Prostate gland (tissue), 2 donors: ENCODE measurements around the gene BCR. TPM values are rescaled to one million over a fixed set of nuclear protein-coding genes. Genes with fewer than 3 reads are reported as not detected.

Source experiments
- DNase-seq: peaks from one replicate; pipeline ENCODE4 v3.0.0-alpha.2; 2019; ENCODE audit warnings: low spot score
- H3K27ac ChIP-seq, 2 donors: fragments of 200-600 bp; sonication (generic); 2 replicates each; pipeline ENCODE4 v1.5.1; 2017 to 2019
- H3K27me3 ChIP-seq: fragments of 200-600 bp; sonication (generic); replicated peaks from 2 replicates; pipeline ENCODE4 v1.5.1; 2019; ENCODE audit not compliant: insufficient read depth
- H3K36me3 ChIP-seq, 2 donors: fragments of 200-600 bp; sonication (generic); 1 replicate in 1 of 2; 2 replicates in 1 of 2; pipeline versions ENCODE4 v1.5.1 to v1.8.1; 2017 to 2019
- H3K4me1 ChIP-seq: fragments of 200-600 bp; sonication (generic); replicated peaks from 2 replicates; pipeline ENCODE4 v1.5.1; 2019
- H3K4me3 ChIP-seq, 2 donors: fragments of 200-600 bp; sonication (generic); 2 replicates each; pipeline ENCODE4 v1.5.1; 2017 to 2019
- H3K9me3 ChIP-seq: fragments of 200-600 bp; sonication (generic); 2 replicates; pipeline ENCODE4 v1.5.1; 2017
- CTCF ChIP-seq, 4 experiments: fragments of 200-600 bp in 2 of 4; fragments of 450-650 bp in 2 of 4; sonication (generic) in 2 of 4; IDR thresholded peaks; 1 replicate in 3 of 4; 2 replicates in 1 of 4; pipeline ENCODE4 v1.5.1; 2016 to 2019; ENCODE audit warnings: antibody characterized with exemption in 4 of 4, mild to moderate bottlenecking in 2 of 4, moderate library complexity in 2 of 4
- POLR2A ChIP-seq: fragments of 450-650 bp; IDR thresholded peaks from one replicate; pipeline ENCODE4 v1.6.1; 2016; ENCODE audit warnings: antibody characterized with exemption, mild to moderate bottlenecking
- POLR2AphosphoS5 ChIP-seq: sonication (generic); formaldehyde crosslinking; IDR thresholded peaks from one replicate; pipeline ENCODE4 v1.6.1; 2017; ENCODE audit warnings: antibody characterized with exemption
- WGBS: methylation state at CpG from one replicate; pipeline ENCODE4 v1.1.5; 2018; 5-methylcytosine and 5-hydroxymethylcytosine counted together
- intact Hi-C: fragments of 100-400 bp; cut with DNase I; formaldehyde crosslinking; loops from one replicate; pipeline ENCODE4 v1.14.2; 2022
- total RNA-seq, 2 donors: library from RNA; depleted of rRNA; stranded (reverse); fragments of >200 nt; gene quantifications; one replicate each; pipeline ENCODE4 v1.1.0, GENCODE V29; 2016

BCR gene
- total RNA-seq, 2 donors from 2014 or later: 32.7 to 88.8 TPM

DNA sequence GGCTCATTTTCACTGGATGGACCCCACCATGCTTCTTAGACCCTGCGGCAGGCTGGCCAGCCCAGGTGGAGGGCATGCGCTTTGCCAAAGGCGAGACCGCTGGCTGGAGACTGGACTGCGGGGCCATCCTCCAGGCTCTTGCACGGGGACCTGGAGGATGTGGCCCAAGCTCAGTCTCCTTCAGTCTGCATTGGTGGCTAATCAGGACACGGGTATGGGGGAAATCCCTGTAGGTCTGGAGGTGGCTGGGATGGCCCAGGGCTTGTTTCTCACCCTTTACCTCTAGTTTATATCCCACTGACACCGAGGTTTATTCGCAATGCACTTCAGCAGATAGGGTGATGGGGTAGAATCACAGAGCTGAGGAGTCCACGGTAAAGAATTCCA is 45.0 kb downstream of the BCR start:
- 68% methylated on average over 10 of the region's 10 CpGs for WGBS
- TF ChIP-seq CTCF (IDR thresholded peaks at IDR 0.05) (no peak), POLR2A (no peak), POLR2AphosphoS5 (no peak)
- Histone ChIP-seq H3K9me3 (no peaks in the 10 kb centered on the region), H3K36me3 (no peaks in the 10 kb centered on the region), H3K4me1 (peaks cover 7% of the 10 kb centered on the region), H3K4me3 (no peak overlapping the region), H3K27ac (peak overlapping the region; percentile 54 to 61), H3K27me3 (no peaks in the 10 kb centered on the region)
- DNase-seq: no peak
- intact Hi-C loops: no loop called here

DNA sequence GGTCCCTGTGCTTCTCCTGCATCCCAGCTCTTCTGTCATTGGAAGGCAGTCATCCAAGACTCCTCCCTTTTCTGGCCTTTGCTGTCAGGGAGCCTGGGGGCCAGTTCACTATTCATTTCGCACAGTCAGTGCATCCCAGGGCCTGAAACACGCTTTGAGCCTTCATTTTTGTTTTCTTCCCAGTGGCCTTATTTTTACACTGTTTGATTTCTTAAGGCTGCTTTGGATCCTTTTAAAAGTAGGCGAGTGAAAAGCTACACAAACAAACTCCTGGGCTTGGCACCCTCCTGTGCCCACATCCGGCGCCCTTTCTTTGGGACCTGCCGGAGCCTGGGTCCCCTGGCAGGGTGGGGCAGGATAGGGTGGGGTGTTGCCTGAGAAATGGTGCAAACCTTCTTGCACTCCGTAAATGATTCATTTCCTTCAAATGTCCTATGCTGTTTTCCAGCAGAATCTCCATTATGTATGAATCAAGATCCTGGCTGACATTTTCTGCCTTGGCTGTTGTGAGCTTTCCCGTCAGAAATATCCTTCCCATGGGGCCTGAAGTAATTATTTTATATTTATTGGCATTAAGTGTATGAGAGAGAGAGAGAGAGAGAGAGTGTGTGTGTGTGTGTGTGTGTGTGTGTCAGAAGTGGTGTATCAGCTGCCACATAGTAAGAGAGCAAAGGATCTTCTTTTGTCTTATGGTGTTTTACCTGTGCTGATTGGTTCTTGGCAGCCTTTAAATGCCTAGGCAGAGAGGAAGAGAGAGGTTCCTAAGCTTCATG is 45.6 kb downstream of the BCR start:
- peak; percentile 78 for DNase-seq
- 19% methylated on average over 8 of the region's 8 CpGs for WGBS

DNA sequence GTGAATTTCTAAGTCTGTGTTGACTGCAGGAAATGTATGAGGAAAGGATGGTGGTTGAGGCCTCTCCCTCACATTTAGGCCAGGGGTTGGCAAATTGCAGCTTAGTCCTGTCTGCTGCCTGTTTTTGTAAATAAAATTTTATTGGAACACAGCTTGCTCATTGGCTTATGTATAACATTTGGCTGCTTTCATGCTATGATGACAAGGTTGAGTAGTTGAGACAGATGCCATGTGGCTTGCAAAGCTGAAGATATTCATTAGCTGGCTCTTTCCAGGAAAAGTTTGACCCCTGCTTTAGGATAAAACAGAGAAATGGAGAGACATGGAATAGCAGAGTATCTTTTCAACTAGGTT is 46.2 kb downstream of the BCR start:
- Histone ChIP-seq H3K27me3 (no peaks in the 10 kb centered on the region), H3K36me3 (no peaks in the 10 kb centered on the region), H3K4me1 (peaks cover 7% of the 10 kb centered on the region), H3K4me3 (no peak overlapping the region), H3K9me3 (no peaks in the 10 kb centered on the region), H3K27ac (peak overlapping the region; percentile 54 to 61)
- intact Hi-C loops: no loop called here
- TF ChIP-seq CTCF (IDR thresholded peaks at IDR 0.05): no peak
- no peak for TF ChIP-seq POLR2AphosphoS5
- no peak for TF ChIP-seq POLR2A
- no peak for DNase-seq

More for the DNA sequence above, 45.6 kb downstream of the BCR start:
- Histone ChIP-seq H3K27me3 (no peaks in the 10 kb centered on the region), H3K27ac (peak overlapping the region; percentile 54 to 61), H3K36me3 (no peaks in the 10 kb centered on the region), H3K9me3 (no peaks in the 10 kb centered on the region), H3K4me1 (peaks cover 7% of the 10 kb centered on the region), H3K4me3 (no peak overlapping the region)
- no peak for TF ChIP-seq POLR2A
- peak; percentile 54 for TF ChIP-seq POLR2AphosphoS5
- intact Hi-C loops: no loop called here

DNA sequence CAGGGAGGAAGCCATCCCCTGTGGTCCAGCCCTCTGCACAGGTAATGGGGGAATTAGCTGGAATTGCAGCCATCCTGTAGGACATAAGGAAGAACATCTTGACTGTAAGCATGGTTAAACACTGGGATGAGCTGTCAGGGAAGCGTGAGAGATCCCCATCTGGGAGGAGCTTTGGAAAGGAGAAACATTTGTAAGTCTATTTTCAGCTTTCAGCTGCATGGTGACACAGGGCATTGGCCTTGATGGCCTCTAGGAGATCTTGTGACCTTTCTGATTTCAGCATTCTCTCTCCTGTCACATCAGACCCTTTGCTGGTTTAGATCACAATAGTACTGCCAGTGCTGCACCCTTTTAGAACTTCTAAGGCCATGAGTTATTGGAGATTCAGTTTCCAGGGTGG is 47.1 kb downstream of the BCR start:
- no peaks in the 10 kb centered on the region for H3K36me3 ChIP-seq
- no peaks in the 10 kb centered on the region for H3K27me3 ChIP-seq
- intact Hi-C loops: no loop called here
- H3K4me3 ChIP-seq: no peak overlapping the region
- peaks cover 7% of the 10 kb centered on the region for H3K4me1 ChIP-seq
- 100% methylated on average over 1 of the region's 1 CpG for WGBS
- no peaks in the 10 kb centered on the region for H3K9me3 ChIP-seq
- no peak for DNase-seq
- no peak for TF ChIP-seq POLR2A
- no peak for TF ChIP-seq CTCF (IDR thresholded peaks at IDR 0.05)
- no peak for TF ChIP-seq POLR2AphosphoS5
- no peak overlapping the region for H3K27ac ChIP-seq

GRCh38 chr22:23228503-23228902 is 48.2 kb downstream of the BCR start:
- Histone ChIP-seq H3K27me3 (no peaks in the 10 kb centered on the region), H3K9me3 (no peaks in the 10 kb centered on the region), H3K27ac (no peak overlapping the region), H3K36me3 (no peaks in the 10 kb centered on the region), H3K4me3 (no peak overlapping the region), H3K4me1 (peaks cover 7% of the 10 kb centered on the region)
- DNase-seq: no peak
- WGBS: 96% methylated on average over 2 of the region's 2 CpGs
- intact Hi-C loops: no loop called here
- TF ChIP-seq POLR2AphosphoS5 (no peak), POLR2A (no peak), CTCF (IDR thresholded peaks at IDR 0.05) (no peak)
